Trophoblast cell (in vitro differentiated cells and primary cell): Measurements from ENCODE around the gene ATXN1.

ENCODE experiments used
- DNase-seq, 2 donors: peaks; one replicate each; pipeline ENCODE4 v3.0.0-alpha.2; 2016
- H2AFZ ChIP-seq: 2 replicates; pipeline ENCODE4 v1.6.1; 2013; ENCODE audit warnings: low read length, moderate library complexity, mild to moderate bottlenecking; ENCODE audit not compliant: insufficient read depth, poor library complexity
- H2AK5ac ChIP-seq: 2 replicates; pipeline ENCODE4 v1.6.1; 2013; ENCODE audit warnings: mild to moderate bottlenecking, low read length
- H2BK120ac ChIP-seq: 2 replicates; pipeline ENCODE4 v1.6.1; 2013; ENCODE audit warnings: low read length, mild to moderate bottlenecking, moderate library complexity; ENCODE audit not compliant: insufficient read depth, poor library complexity
- H2BK12ac ChIP-seq: 2 replicates; pipeline ENCODE4 v1.6.1; 2013; ENCODE audit warnings: mild to moderate bottlenecking, low read length, moderate library complexity
- H2BK5ac ChIP-seq: 2 replicates; pipeline ENCODE4 v1.6.1; 2013; ENCODE audit warnings: low read length, low read depth, moderate library complexity, mild to moderate bottlenecking; ENCODE audit not compliant: poor library complexity
- H3K14ac ChIP-seq: 2 replicates; pipeline ENCODE4 v1.6.1; 2013; ENCODE audit warnings: mild to moderate bottlenecking, low read length
- H3K18ac ChIP-seq: 2 replicates; pipeline ENCODE4 v1.6.1; 2013; ENCODE audit warnings: mild to moderate bottlenecking, low read length
- H3K23ac ChIP-seq: 2 replicates; pipeline ENCODE4 v1.6.1; 2013; ENCODE audit warnings: low read length
- H3K27ac ChIP-seq: 2 replicates; pipeline ENCODE4 v1.5.1; 2013; ENCODE audit warnings: low read depth, mild to moderate bottlenecking, inconsistent platforms, low read length, moderate library complexity
- H3K27me3 ChIP-seq: 2 replicates; pipeline ENCODE4 v1.6.1; 2013; ENCODE audit warnings: inconsistent platforms, mild to moderate bottlenecking, low read length, moderate library complexity; ENCODE audit not compliant: insufficient read depth
- H3K36me3 ChIP-seq, 2 experiments: 1 replicate in 1 of 2; 2 replicates in 1 of 2; pipeline ENCODE4 v1.6.1; 2013; ENCODE audit warnings: low read length in 2 of 2, mild to moderate bottlenecking in 2 of 2, moderate library complexity in 1 of 2; ENCODE audit not compliant: insufficient read depth in 2 of 2, control insufficient read depth in 1 of 2
- H3K4ac ChIP-seq: 2 replicates; pipeline ENCODE4 v1.6.1; 2013; ENCODE audit warnings: low read depth, mild to moderate bottlenecking, low read length, moderate library complexity
- H3K4me1 ChIP-seq, 2 experiments: 1 replicate in 1 of 2; 2 replicates in 1 of 2; pipeline ENCODE4 v1.6.1; 2013; ENCODE audit warnings: low read length in 2 of 2, mild to moderate bottlenecking in 2 of 2, moderate library complexity in 1 of 2; ENCODE audit not compliant: insufficient read depth in 2 of 2, control insufficient read depth in 1 of 2
- H3K4me2 ChIP-seq: 2 replicates; pipeline ENCODE4 v1.6.1; 2013; ENCODE audit warnings: inconsistent platforms, mild to moderate bottlenecking, low read length, moderate library complexity
- H3K4me3 ChIP-seq: 2 replicates; pipeline ENCODE4 v1.5.1; 2013; ENCODE audit warnings: mild to moderate bottlenecking, low read depth, low read length, inconsistent platforms
- H3K79me1 ChIP-seq: one replicate; pipeline ENCODE4 v1.6.1; 2013; ENCODE audit warnings: low read length
- H3K79me2 ChIP-seq: 2 replicates; pipeline ENCODE4 v1.6.1; 2013; ENCODE audit warnings: low read length, mild to moderate bottlenecking; ENCODE audit not compliant: control insufficient read depth, insufficient read depth, poor library complexity
- H3K9ac ChIP-seq: 2 replicates; pipeline ENCODE4 v1.6.1; 2013; ENCODE audit warnings: mild to moderate bottlenecking, low read length
- H3K9me3 ChIP-seq: 2 replicates; pipeline ENCODE4 v1.6.1; 2013; ENCODE audit warnings: low read depth, mild to moderate bottlenecking, control low read depth, inconsistent platforms, low read length; ENCODE audit not compliant: insufficient read depth
- H4K12ac ChIP-seq: 2 replicates; pipeline ENCODE4 v1.6.1; 2013; ENCODE audit warnings: low read depth, mild to moderate bottlenecking, low read length, moderate library complexity
- H4K8ac ChIP-seq: 2 replicates; pipeline ENCODE4 v1.6.1; 2013; ENCODE audit warnings: low read depth, mild to moderate bottlenecking, low read length, moderate library complexity
- H4K91ac ChIP-seq: one replicate; pipeline ENCODE4 v1.6.1; 2013; ENCODE audit warnings: low read depth, mild to moderate bottlenecking, low read length, moderate library complexity
- WGBS: extraction: QIAGEN DNeasy Blood & Tissue Kit; methylation state at CpG from one replicate; pipeline ENCODE4 v1.1.7; 2013; ENCODE audit warnings: missing lambda C conversion rate; ENCODE audit not compliant: insufficient read length, insufficient coverage; ENCODE audit errors: extremely low coverage; 5-methylcytosine and 5-hydroxymethylcytosine counted together

ATXN1 gene

DNA sequence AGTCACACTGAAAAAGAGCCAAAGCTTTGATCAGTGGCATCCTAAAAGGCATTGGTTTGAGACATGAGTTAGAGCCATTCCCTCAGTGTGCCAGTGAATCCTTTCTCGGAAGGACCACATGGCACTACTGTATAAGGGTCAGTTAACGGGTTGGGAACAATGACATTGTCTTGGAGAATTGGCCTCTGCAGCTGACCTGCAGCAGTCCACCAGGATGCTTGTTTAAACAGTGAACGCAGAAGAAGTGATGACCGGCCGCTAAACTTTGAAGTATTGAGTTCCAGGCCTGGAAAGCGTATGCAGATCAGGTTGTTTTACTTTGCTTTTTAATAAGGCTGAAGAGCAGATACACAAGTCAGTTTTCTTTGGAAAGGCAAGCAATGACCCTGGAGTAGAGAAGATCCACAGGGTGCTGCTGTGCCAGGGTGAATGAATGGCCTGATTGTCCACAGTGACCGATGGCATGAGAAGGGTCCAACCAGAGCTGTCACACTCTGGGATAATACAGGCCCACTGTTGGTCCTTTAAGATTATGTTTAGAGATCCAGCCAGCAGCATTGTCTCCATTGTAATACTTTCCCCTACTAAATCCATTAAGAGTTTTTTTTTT is 465.1 kb downstream of the ATXN1 start:
- Histone ChIP-seq H2BK5ac (no peak overlapping the region), H4K8ac (no peak overlapping the region), H3K9ac (no peak overlapping the region), H4K91ac (no peak overlapping the region), H3K4me2 (no peak overlapping the region), H2AFZ (no peak overlapping the region), H3K79me2 (no peaks in the 10 kb centered on the region), H3K27me3 (no peaks in the 10 kb centered on the region), H3K36me3 (peaks cover 6 to 15% of the 10 kb centered on the region in 2 experiments), H2BK12ac (no peak overlapping the region), H2AK5ac (no peak overlapping the region), H3K4ac (no peak overlapping the region), H3K23ac (no peak overlapping the region), H3K18ac (no peak overlapping the region), H3K4me3 (no peak overlapping the region), H3K79me1 (no peaks in the 10 kb centered on the region), H3K4me1 (no peaks in the 10 kb centered on the region), H3K27ac (no peak overlapping the region), H4K12ac (no peak overlapping the region), H3K9me3 (peaks cover 2% of the 10 kb centered on the region), H2BK120ac (no peak overlapping the region), H3K14ac (no peak overlapping the region)
- no CpG with 5 or more reads among the region's 7 CpGs for WGBS
- no peak for DNase-seq

DNA sequence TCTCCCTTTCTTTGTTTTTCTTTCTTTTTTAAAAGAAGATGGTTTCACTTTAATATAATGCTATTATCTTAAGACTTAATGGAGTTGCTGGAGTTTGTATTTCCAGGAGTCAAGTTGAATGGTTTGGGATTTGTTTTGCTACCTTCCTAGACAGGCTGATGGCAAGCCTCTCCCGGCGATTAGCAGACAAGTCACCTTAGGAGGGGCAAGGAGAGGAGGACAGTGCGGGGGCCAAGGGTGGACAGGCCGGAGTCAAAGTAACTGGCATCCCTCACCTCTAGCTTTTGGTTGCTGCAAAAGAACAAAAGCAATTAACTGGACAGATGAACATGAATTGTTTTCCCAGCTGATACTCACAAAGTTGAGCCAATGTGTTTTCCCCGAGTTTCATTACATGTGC is 465.8 kb downstream of the ATXN1 start:
- Histone ChIP-seq H2AK5ac (no peak overlapping the region), H2AFZ (no peak overlapping the region), H3K9me3 (peaks cover 2% of the 10 kb centered on the region), H3K4me2 (no peak overlapping the region), H3K27ac (no peak overlapping the region), H3K4me3 (no peak overlapping the region), H3K36me3 (peaks cover 6 to 15% of the 10 kb centered on the region in 2 experiments), H3K4me1 (no peaks in the 10 kb centered on the region), H4K12ac (no peak overlapping the region), H3K79me1 (no peaks in the 10 kb centered on the region), H3K18ac (no peak overlapping the region), H2BK5ac (no peak overlapping the region), H4K8ac (no peak overlapping the region), H2BK12ac (no peak overlapping the region), H4K91ac (no peak overlapping the region), H3K27me3 (no peaks in the 10 kb centered on the region), H3K9ac (no peak overlapping the region), H3K23ac (no peak overlapping the region), H3K14ac (no peak overlapping the region), H3K79me2 (no peaks in the 10 kb centered on the region), H3K4ac (no peak overlapping the region), H2BK120ac (no peak overlapping the region)
- no CpG with 5 or more reads among the region's 5 CpGs for WGBS
- DNase-seq: no peak

DNA sequence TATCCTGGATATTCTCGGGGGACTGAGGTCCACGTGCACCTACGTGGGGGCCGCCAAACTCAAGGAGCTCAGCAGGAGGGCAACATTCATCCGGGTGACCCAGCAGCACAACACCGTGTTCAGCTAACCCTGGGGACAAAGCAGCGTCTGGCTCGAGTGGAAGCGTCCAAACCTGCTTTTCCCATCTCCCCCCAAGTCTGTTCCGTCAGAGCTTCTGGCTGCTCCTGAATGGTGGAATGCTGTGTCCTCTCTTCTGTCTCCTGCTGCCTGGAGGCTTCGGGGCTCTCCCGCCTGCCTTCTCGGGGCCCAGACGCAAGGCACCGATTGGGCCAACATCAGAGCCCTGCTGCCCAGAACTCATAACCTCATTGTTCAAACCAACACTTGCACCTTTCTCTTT is 466.2 kb downstream of the ATXN1 start:
- Histone ChIP-seq H3K9me3 (peaks cover 2% of the 10 kb centered on the region), H3K79me1 (no peaks in the 10 kb centered on the region), H4K91ac (no peak overlapping the region), H2BK120ac (no peak overlapping the region), H3K23ac (no peak overlapping the region), H2AK5ac (no peak overlapping the region), H3K4me3 (no peak overlapping the region), H4K8ac (no peak overlapping the region), H3K4me2 (no peak overlapping the region), H3K79me2 (no peaks in the 10 kb centered on the region), H3K14ac (no peak overlapping the region), H3K4ac (no peak overlapping the region), H2BK12ac (no peak overlapping the region), H3K4me1 (no peaks in the 10 kb centered on the region), H4K12ac (no peak overlapping the region), H3K36me3 (peaks cover 6 to 15% of the 10 kb centered on the region in 2 experiments), H3K27ac (no peak overlapping the region), H2AFZ (no peak overlapping the region), H2BK5ac (no peak overlapping the region), H3K18ac (no peak overlapping the region), H3K9ac (no peak overlapping the region), H3K27me3 (no peaks in the 10 kb centered on the region)
- no peak for DNase-seq
- WGBS: no CpG with 5 or more reads among the region's 15 CpGs

DNA sequence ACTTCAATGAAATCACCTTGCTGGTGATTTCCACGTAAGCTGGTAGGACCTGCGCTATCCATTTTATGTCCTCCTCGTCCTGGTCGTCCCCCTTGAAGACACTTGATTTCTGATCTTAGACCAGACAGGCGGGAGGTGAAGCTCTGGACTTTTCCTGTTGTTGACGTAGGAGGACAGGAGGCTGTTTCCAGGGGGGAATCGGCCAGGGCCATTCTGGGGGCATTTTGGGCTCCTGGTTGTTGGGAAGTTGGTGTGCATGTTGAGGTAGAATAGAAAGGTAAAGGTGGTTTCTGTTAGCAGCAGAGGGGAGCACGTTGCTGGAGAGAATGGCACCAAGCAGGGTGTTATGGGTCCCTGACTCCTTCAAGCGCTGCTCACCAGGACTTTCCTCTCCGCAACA is 466.9 kb downstream of the ATXN1 start:
- Histone ChIP-seq H2AK5ac (no peak overlapping the region), H4K12ac (no peak overlapping the region), H2AFZ (no peak overlapping the region), H3K9me3 (peaks cover 2% of the 10 kb centered on the region), H2BK120ac (no peak overlapping the region), H3K4me3 (no peak overlapping the region), H3K27me3 (no peaks in the 10 kb centered on the region), H4K8ac (no peak overlapping the region), H3K18ac (no peak overlapping the region), H2BK5ac (no peak overlapping the region), H3K4me2 (no peak overlapping the region), H3K14ac (no peak overlapping the region), H3K27ac (no peak overlapping the region), H3K79me1 (no peaks in the 10 kb centered on the region), H3K9ac (no peak overlapping the region), H3K4ac (no peak overlapping the region), H4K91ac (no peak overlapping the region), H2BK12ac (no peak overlapping the region), H3K4me1 (no peaks in the 10 kb centered on the region), H3K79me2 (no peaks in the 10 kb centered on the region), H3K23ac (no peak overlapping the region), H3K36me3 (peaks cover 6 to 15% of the 10 kb centered on the region in 2 experiments)
- WGBS: no CpG with 5 or more reads among the region's 10 CpGs
- no peak for DNase-seq
